IPS-18a (cell line): ENCODE results near the gene MAP2K3.

Experiments used
- H3K27ac ChIP-seq: one replicate; pipeline ENCODE4 v1.5.1; 2013; ENCODE audit warnings: low read length
- H3K27me3 ChIP-seq: one replicate; pipeline ENCODE4 v1.6.1; 2013; ENCODE audit warnings: mild to moderate bottlenecking, low read length; ENCODE audit not compliant: control insufficient read depth, insufficient read depth
- H3K36me3 ChIP-seq: one replicate; pipeline ENCODE4 v1.6.1; 2013; ENCODE audit warnings: low read depth, low read length; ENCODE audit not compliant: control insufficient read depth
- H3K4me1 ChIP-seq: one replicate; pipeline ENCODE4 v1.6.1; 2013; ENCODE audit warnings: low read depth, low read length; ENCODE audit not compliant: control insufficient read depth
- H3K4me3 ChIP-seq: one replicate; pipeline ENCODE4 v1.5.1; 2013; ENCODE audit warnings: low read length
- H3K9ac ChIP-seq: one replicate; pipeline ENCODE4 v1.6.1; 2013; ENCODE audit warnings: mild to moderate bottlenecking, low read length, moderate library complexity
- H3K9me3 ChIP-seq: one replicate; pipeline ENCODE4 v1.6.1; 2013; ENCODE audit warnings: low read depth, low read length; ENCODE audit not compliant: control insufficient read depth

Gene MAP2K3

DNA sequence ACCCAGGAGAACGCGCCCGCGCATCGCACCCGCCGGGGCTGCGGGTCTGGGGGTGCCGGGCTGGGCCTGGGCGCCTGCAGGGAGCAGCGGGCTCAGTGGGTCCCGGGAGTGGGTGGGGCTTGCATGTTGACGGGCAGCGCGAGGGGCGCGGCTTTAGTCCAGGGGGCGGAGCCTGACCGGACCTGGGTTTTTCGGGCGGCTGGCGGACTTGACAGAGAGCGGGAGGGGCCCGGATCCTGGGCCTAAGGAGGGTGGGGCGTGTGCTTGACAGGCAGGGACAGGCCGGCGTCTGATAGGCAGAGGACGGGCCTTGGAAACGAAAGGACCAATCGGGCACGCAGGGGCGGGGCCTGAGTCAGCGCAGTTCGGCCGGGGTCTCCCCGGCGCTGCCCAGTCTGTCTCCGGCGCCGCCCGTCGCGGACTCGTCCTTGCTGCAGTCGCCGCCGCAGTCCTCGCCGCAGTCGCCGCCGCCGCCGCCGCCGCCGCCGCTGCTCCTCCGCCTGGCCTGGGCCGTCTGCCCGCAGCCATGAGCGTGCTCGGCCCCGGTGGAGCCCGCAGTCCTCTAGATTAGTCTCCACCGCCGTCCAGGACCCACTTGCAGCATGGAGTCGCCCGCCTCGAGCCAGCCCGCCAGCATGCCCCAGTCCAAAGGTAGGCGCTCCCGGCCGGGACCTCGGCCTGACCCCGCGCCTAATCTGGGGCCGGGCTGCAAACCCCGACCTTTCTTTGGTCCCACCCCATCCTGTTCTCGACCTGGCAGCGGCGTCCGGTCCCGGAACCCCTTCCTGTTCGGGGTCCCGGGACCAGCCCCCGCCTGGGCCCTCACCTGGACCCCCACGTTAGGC, at the start of gene MAP2K3:
Gene MAP2K3 (plus strand): TSS at position 393 of the 845 bp plus-strand sequence. CDS start 210 bp downstream, at position 603.
- peak within 1 kb of the TSS; percentile 57 for H3K9ac ChIP-seq
- peaks cover 11% of the 10 kb centered on the region for H3K4me1 ChIP-seq
- H3K36me3 ChIP-seq: no peaks in the 10 kb centered on the region
- H3K27ac ChIP-seq: no peak within 1 kb of the TSS
- H3K4me3 ChIP-seq: peak within 1 kb of the TSS; percentile 85
- no peaks in the 10 kb centered on the region for H3K9me3 ChIP-seq
- H3K27me3 ChIP-seq: peaks cover 11% of the 10 kb centered on the region

- Histone ChIP-seq H3K9me3 (no peaks in the 10 kb centered on the region), H3K36me3 (no peaks in the 10 kb centered on the region), H3K4me3 (no peak overlapping the region), H3K9ac (no peak overlapping the region), H3K27me3 (no peaks in the 10 kb centered on the region), H3K4me1 (peaks cover 9% of the 10 kb centered on the region), H3K27ac (no peak overlapping the region)
Measured at GRCh38 chr17:21235921-21236320, 48.6 kb upstream of the MAP2K3 start.

DNA sequence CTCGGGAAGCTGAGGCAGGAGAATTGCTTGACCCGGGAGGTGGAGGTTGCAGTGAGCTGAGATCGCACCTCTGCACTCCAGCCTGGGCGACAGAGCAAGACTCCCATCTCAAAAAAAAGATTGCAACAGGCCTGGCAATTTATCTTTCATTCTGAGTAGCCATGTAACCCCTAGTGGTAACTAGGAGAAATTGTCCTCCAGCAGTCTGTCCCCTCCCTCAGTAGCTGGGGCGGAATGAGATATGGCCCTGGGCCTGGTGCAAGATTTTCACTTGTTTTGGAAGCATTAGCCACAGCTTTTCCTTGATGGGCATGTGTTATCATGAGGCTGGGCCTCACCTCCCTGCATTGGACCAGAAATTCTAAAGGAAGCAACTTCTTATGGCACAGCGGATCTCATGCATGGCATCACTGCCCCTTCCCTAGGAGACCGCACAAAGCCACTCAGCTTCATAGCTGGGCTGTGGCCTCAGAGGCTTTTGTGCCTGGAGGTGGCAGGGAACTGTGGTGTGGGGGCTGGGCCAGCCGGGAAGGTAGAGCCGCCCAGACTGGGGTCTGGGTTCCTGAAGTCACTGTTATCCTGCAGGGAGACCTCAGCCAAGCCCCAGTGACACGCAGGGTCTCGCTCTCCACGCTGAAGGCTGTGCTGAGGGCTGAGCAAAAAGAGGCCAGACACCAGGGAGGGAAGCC, 44.7 kb upstream of the MAP2K3 start:
- no peaks in the 10 kb centered on the region for H3K27me3 ChIP-seq
- H3K4me1 ChIP-seq: peaks cover 9% of the 10 kb centered on the region
- H3K9ac ChIP-seq: no peak overlapping the region
- no peaks in the 10 kb centered on the region for H3K9me3 ChIP-seq
- H3K4me3 ChIP-seq: peak overlapping the region; percentile 14
- H3K36me3 ChIP-seq: no peaks in the 10 kb centered on the region
- H3K27ac ChIP-seq: no peak overlapping the region

GRCh38 chr17:21240369-21241055, 44.0 kb upstream of the MAP2K3 start:
- no peaks in the 10 kb centered on the region for H3K36me3 ChIP-seq
- no peaks in the 10 kb centered on the region for H3K9me3 ChIP-seq
- H3K27me3 ChIP-seq: no peaks in the 10 kb centered on the region
- H3K4me3 ChIP-seq: peak overlapping the region; percentile 14
- no peak overlapping the region for H3K27ac ChIP-seq
- peaks cover 9% of the 10 kb centered on the region for H3K4me1 ChIP-seq
- H3K9ac ChIP-seq: no peak overlapping the region

GRCh38 chr17:21241564-21241963, 42.9 kb upstream of the MAP2K3 start:
- peaks cover 9% of the 10 kb centered on the region for H3K4me1 ChIP-seq
- no peak overlapping the region for H3K27ac ChIP-seq
- no peaks in the 10 kb centered on the region for H3K36me3 ChIP-seq
- no peaks in the 10 kb centered on the region for H3K27me3 ChIP-seq
- H3K9me3 ChIP-seq: no peaks in the 10 kb centered on the region
- H3K4me3 ChIP-seq: no peak overlapping the region
- H3K9ac ChIP-seq: no peak overlapping the region

- H3K36me3 ChIP-seq: no peaks in the 10 kb centered on the region
- H3K27ac ChIP-seq: no peak overlapping the region
- peaks cover 9% of the 10 kb centered on the region for H3K4me1 ChIP-seq
- H3K27me3 ChIP-seq: no peaks in the 10 kb centered on the region
- H3K4me3 ChIP-seq: no peak overlapping the region
- H3K9ac ChIP-seq: no peak overlapping the region
- no peaks in the 10 kb centered on the region for H3K9me3 ChIP-seq
Measured at GRCh38 chr17:21242026-21242697, 42.3 kb upstream of the MAP2K3 start.

DNA sequence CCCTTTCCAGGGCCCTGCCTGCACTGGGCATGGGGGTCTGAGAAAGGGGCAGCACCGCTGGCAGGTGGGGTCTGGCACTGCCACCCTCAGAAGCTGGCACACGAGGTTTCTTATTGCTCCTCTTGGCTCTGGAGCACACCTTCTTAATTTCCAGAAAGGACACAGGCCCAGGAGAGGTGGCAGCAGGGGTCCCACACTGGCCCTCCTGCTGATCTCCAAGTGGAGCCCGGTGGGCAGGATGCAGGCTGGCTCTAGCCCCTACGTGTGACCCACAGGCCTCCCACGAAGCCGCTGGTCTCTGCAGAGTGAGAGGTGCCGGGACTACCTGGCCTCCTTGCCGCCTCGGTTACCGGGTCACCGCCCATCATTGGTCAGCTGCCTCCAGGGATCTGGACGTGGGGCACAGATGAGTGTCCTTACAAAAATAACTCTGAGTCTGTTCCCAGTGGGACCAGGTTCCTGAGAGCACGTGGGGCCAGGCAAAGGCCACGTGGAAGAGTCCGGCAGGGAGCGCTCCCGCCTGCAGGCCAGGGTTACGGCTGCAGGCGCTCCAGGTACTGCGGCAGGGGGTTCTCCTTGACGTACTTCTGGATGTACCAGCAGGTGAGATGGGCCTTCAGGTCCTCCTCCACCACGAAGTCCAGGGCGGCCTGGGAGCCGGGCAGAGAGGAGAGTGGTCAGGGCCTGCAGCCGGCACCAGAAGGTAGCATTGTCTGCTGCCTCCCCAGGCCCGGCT, 41.6 kb upstream of the MAP2K3 start:
- Histone ChIP-seq H3K27ac (no peak overlapping the region), H3K36me3 (no peaks in the 10 kb centered on the region), H3K27me3 (no peaks in the 10 kb centered on the region), H3K9me3 (no peaks in the 10 kb centered on the region), H3K9ac (no peak overlapping the region), H3K4me1 (peaks cover 9% of the 10 kb centered on the region), H3K4me3 (no peak overlapping the region)

GRCh38 chr17:21243516-21244303, 40.8 kb upstream of the MAP2K3 start:
- peaks cover 9% of the 10 kb centered on the region for H3K4me1 ChIP-seq
- H3K9ac ChIP-seq: no peak overlapping the region
- H3K9me3 ChIP-seq: no peaks in the 10 kb centered on the region
- H3K27me3 ChIP-seq: no peaks in the 10 kb centered on the region
- no peaks in the 10 kb centered on the region for H3K36me3 ChIP-seq
- H3K4me3 ChIP-seq: no peak overlapping the region
- no peak overlapping the region for H3K27ac ChIP-seq

DNA sequence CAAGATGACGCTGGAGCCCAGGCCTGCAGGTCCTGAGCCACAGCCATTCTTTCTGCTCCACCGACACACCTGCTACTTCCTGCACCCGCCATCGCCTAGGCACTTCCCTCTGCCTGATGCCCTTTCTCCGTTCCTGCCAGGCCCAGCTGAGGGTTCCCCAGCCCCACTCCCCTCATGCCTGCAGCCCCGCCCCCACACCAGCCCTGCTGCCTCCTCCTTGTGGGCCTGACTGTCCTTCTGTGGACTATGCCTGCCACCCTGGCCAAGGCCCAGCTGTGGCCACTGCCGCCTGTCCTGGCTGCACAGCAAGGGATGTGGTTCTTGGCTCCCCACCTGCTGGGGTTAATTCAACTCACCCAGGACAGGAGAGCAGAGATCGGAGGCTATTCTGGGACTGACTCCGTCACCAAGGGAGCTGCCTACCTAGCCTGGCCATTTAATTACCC, 38.8 kb upstream of the MAP2K3 start:
- H3K4me3 ChIP-seq: no peak overlapping the region
- H3K27me3 ChIP-seq: no peaks in the 10 kb centered on the region
- no peaks in the 10 kb centered on the region for H3K9me3 ChIP-seq
- H3K4me1 ChIP-seq: no peaks in the 10 kb centered on the region
- H3K9ac ChIP-seq: no peak overlapping the region
- H3K36me3 ChIP-seq: no peaks in the 10 kb centered on the region
- no peak overlapping the region for H3K27ac ChIP-seq

DNA sequence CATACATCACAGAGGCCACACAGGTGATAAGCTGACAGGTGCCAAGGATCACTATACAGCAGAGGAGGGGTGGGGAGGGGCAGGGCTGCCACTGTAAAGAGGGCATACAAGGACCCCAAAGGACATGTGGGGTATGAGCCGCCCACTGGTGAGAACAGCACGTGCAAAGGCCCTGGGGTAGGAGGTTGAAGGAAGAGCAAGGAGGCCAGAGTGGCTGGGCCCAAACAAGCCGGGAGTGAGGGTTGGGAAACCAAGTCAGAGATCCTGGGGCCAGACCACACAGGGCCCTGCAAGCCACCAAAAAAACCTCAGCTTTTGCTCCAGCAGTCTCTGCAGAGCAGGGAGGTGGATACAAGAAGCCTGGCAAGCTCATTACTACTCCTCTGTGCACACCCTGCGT, 37.8 kb upstream of the MAP2K3 start:
- no peaks in the 10 kb centered on the region for H3K4me1 ChIP-seq

More for the DNA sequence above, 37.8 kb upstream of the MAP2K3 start:
- H3K27ac ChIP-seq: no peak overlapping the region
- H3K36me3 ChIP-seq: no peaks in the 10 kb centered on the region
- H3K9me3 ChIP-seq: no peaks in the 10 kb centered on the region
- H3K4me3 ChIP-seq: no peak overlapping the region
- H3K27me3 ChIP-seq: no peaks in the 10 kb centered on the region
- H3K9ac ChIP-seq: no peak overlapping the region
